PFSK-1 (cell line): ENCODE data around the gene PDK3.

Experiments used
- FOXP2 ChIP-seq: optimal IDR thresholded peaks from 2 replicates; pipeline ENCODE3; 2011; ENCODE audit warnings: borderline replicate concordance, control low read depth, inconsistent platforms; ENCODE audit not compliant: insufficient read depth; ENCODE audit errors: extremely low read length, extremely low read depth
- POLR2AphosphoS5 ChIP-seq: IDR thresholded peaks from 2 replicates; pipeline ENCODE4 v1.6.1; 2012; ENCODE audit warnings: low read depth, mild to moderate bottlenecking, control low read depth, low read length, moderate library complexity
- SIN3A ChIP-seq: IDR thresholded peaks from 2 replicates; pipeline ENCODE4 v1.6.1; 2012; ENCODE audit warnings: mild to moderate bottlenecking, low read length, moderate library complexity, borderline replicate concordance; ENCODE audit not compliant: insufficient read depth
- TAF1 ChIP-seq: IDR thresholded peaks from 2 replicates; pipeline ENCODE4 v1.6.1; 2012; ENCODE audit warnings: low read length, control low read depth, borderline replicate concordance; ENCODE audit not compliant: insufficient read depth
- TF ChIP-seq, protein P1 (sequence below), 2 experiments: IDR thresholded peaks; 2 replicates each; pipeline versions ENCODE4 v1.6.1 to v1.8.0; 2011 to 2012; ENCODE audit warnings: low read depth in 2 of 2, low read length in 2 of 2, control low read depth in 1 of 2, inconsistent platforms in 1 of 2, mild to moderate bottlenecking in 1 of 2, moderate library complexity in 1 of 2; ENCODE audit not compliant: insufficient read depth in 1 of 2

The PDK3 gene

DNA sequence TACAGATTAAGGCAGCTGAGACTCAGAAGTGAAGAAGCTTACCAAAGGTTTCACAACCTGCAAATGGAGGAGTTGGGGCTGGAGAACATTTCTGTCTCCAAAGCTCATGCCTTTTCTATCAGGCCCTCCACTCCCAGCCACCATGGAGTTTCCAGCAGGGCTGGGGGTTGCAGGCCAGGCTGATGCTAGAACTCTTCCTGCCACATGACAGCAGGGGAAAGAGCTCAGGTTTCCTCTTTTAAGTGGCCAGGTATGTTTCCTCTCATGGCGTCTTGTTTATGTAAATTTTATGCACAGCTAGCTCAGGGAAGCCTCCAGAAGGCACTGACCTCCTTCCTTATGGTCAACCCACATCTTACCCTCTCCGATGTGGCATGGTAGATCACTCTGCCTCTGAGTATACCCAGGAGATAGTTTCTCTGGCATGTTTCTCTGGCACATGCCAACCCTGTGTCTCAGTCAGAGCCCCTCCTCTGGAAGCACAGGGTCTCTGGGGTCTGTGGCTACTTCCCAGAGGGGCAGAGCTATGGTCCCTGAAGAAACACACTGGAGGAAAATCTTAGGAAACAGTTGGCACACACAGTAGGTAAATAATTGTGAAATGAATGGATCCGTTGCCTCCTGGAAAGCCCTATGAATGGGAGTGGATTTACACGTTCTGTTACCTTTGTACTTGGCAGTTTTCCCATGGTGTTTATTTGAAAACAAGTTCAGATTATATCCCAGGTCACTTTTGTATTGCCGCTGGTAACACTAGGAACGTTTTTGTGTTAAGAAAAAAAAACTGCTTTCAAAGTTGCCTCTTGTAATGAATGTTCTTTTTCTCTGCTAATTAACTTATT is 28.9 kb downstream of the PDK3 start:
- TF ChIP-seq FOXP2 (no peak), SIN3A (no peak), POLR2AphosphoS5 (no peak), TAF1 (no peak)
- TF ChIP-seq, protein P1, sequence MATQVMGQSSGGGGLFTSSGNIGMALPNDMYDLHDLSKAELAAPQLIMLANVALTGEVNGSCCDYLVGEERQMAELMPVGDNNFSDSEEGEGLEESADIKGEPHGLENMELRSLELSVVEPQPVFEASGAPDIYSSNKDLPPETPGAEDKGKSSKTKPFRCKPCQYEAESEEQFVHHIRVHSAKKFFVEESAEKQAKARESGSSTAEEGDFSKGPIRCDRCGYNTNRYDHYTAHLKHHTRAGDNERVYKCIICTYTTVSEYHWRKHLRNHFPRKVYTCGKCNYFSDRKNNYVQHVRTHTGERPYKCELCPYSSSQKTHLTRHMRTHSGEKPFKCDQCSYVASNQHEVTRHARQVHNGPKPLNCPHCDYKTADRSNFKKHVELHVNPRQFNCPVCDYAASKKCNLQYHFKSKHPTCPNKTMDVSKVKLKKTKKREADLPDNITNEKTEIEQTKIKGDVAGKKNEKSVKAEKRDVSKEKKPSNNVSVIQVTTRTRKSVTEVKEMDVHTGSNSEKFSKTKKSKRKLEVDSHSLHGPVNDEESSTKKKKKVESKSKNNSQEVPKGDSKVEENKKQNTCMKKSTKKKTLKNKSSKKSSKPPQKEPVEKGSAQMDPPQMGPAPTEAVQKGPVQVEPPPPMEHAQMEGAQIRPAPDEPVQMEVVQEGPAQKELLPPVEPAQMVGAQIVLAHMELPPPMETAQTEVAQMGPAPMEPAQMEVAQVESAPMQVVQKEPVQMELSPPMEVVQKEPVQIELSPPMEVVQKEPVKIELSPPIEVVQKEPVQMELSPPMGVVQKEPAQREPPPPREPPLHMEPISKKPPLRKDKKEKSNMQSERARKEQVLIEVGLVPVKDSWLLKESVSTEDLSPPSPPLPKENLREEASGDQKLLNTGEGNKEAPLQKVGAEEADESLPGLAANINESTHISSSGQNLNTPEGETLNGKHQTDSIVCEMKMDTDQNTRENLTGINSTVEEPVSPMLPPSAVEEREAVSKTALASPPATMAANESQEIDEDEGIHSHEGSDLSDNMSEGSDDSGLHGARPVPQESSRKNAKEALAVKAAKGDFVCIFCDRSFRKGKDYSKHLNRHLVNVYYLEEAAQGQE (IDR thresholded peaks at IDR 0.05; ENCODE audit: insufficient read depth in 1 of 2, low read depth in 2 of 2, low read length in 2 of 2) = no peak

- TF ChIP-seq FOXP2 = no peak
- no peak for TF ChIP-seq TAF1
- TF ChIP-seq POLR2AphosphoS5 = no peak
- no peak for TF ChIP-seq SIN3A
- TF ChIP-seq, protein P1 (IDR thresholded peaks at IDR 0.05; ENCODE audit: insufficient read depth in 1 of 2, low read depth in 2 of 2, low read length in 2 of 2) = no peak
Measured at GRCh38 chrX:24494647-24495075, 29.6 kb downstream of the PDK3 start.

GRCh38 chrX:24495700-24496099 is 30.6 kb downstream of the PDK3 start:
- TF ChIP-seq SIN3A = no peak
- TF ChIP-seq TAF1 = no peak
- TF ChIP-seq FOXP2 = no peak
- TF ChIP-seq, protein P1 (IDR thresholded peaks at IDR 0.05; ENCODE audit: insufficient read depth in 1 of 2, low read depth in 2 of 2, low read length in 2 of 2) = no peak
- no peak for TF ChIP-seq POLR2AphosphoS5

DNA sequence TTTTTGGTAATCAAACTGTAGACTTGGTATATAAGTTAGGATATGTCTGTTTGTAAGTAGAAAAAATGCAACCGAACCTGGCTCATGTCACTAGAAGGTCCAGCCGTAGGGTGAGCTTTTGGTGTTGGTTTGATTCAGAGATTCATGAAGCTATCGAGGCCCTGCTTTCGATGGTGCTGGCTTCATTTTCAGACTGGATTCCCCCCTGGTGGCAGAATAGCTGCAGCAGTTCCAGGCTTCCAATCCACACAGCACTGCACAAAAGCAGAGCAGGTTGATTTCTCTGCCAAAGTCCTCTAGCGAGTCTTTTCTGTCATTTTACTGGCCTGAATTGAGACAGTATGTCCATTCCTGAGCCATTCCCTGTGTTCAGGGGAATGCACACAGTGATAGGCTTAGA is 33.1 kb downstream of the PDK3 start:
- TF ChIP-seq FOXP2 = no peak
- no peak for TF ChIP-seq TAF1
- TF ChIP-seq, protein P1 (IDR thresholded peaks at IDR 0.05; ENCODE audit: insufficient read depth in 1 of 2, low read depth in 2 of 2, low read length in 2 of 2) = no peak
- no peak for TF ChIP-seq SIN3A
- no peak for TF ChIP-seq POLR2AphosphoS5

DNA sequence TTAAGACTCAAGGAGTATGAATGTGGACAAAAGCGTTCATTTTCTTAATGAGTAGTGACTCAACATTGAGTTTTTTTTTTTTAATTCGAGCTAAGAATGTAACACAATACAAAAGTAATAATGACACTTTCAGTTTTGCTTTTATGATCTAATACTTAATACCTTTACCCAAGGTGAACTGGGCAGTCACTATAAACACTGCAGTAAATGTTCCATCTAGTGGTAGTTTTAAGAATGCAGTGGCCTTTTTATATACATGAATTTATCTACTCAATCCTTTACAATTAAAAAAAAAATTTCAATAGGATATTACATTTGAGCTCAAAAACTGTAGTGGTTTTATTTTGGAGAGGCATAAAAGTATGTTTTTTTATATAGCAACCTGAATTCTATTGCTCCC is 33.9 kb downstream of the PDK3 start:
- no peak for TF ChIP-seq FOXP2
- no peak for TF ChIP-seq TAF1
- no peak for TF ChIP-seq SIN3A
- TF ChIP-seq POLR2AphosphoS5 = no peak
- TF ChIP-seq, protein P1 (IDR thresholded peaks at IDR 0.05; ENCODE audit: insufficient read depth in 1 of 2, low read depth in 2 of 2, low read length in 2 of 2) = no peak
